H9 (cell line): Measurements from ENCODE around the gene ISYNA1. TPM values are rescaled to one million over a fixed set of nuclear protein-coding genes. Genes with fewer than 3 reads are reported as not detected.

Experiments
- DNase-seq: peaks from one replicate; pipeline ENCODE4 v3.0.0-alpha.2; 2017
- H2AFZ ChIP-seq: one replicate; pipeline ENCODE4 v1.6.1; 2013; ENCODE audit warnings: mild to moderate bottlenecking, low read length, control low read depth, moderate library complexity
- H2AK5ac ChIP-seq: 2 replicates; pipeline ENCODE4 v1.6.1; 2013; ENCODE audit warnings: low read length, control low read depth, mixed read lengths; ENCODE audit not compliant: insufficient read length
- H2BK120ac ChIP-seq: one replicate; pipeline ENCODE4 v1.6.1; 2013; ENCODE audit warnings: low read depth, mild to moderate bottlenecking, low read length, control low read depth, inconsistent platforms; ENCODE audit not compliant: poor library complexity, severe bottlenecking
- H2BK12ac ChIP-seq: 2 replicates; pipeline ENCODE4 v1.6.1; 2013; ENCODE audit warnings: low read length, control low read depth, mixed read lengths, low read depth; ENCODE audit not compliant: insufficient read length
- H2BK15ac ChIP-seq: 2 replicates; pipeline ENCODE4 v1.6.1; 2013; ENCODE audit warnings: low read depth, low read length, control low read depth
- H2BK20ac ChIP-seq: one replicate; pipeline ENCODE4 v1.6.1; 2013; ENCODE audit warnings: low read depth, mild to moderate bottlenecking, low read length, control low read depth, inconsistent platforms; ENCODE audit not compliant: poor library complexity, severe bottlenecking
- H2BK5ac ChIP-seq: 2 replicates; pipeline ENCODE4 v1.6.1; 2013; ENCODE audit warnings: low read length, control low read depth, mixed read lengths; ENCODE audit not compliant: insufficient read length
- H3K14ac ChIP-seq: 2 replicates; pipeline ENCODE4 v1.6.1; 2013; ENCODE audit warnings: low read length, control low read depth; ENCODE audit not compliant: insufficient read depth
- H3K18ac ChIP-seq: 2 replicates; pipeline ENCODE4 v1.6.1; 2013; ENCODE audit warnings: low read depth, mild to moderate bottlenecking, mixed read lengths, low read length, control low read depth; ENCODE audit not compliant: insufficient read length
- H3K23ac ChIP-seq: 2 replicates; pipeline ENCODE4 v1.6.1; 2013; ENCODE audit warnings: low read length, control low read depth, mixed read lengths, low read depth; ENCODE audit not compliant: insufficient read length
- H3K23me2 ChIP-seq: 2 replicates; pipeline ENCODE4 v1.6.1; 2013; ENCODE audit warnings: low read depth, mild to moderate bottlenecking, mixed read lengths, low read length, control low read depth; ENCODE audit not compliant: insufficient read length, poor library complexity, severe bottlenecking
- H3K27ac ChIP-seq: 2 replicates; pipeline ENCODE4 v1.5.1; 2013; ENCODE audit warnings: low read length, control low read depth, mixed read lengths, low read depth; ENCODE audit not compliant: insufficient read length
- H3K27me3 ChIP-seq: 2 replicates; pipeline ENCODE4 v1.6.1; 2013; ENCODE audit warnings: low read length, control low read depth, inconsistent platforms; ENCODE audit not compliant: insufficient read depth
- H3K4ac ChIP-seq: 2 replicates; pipeline ENCODE4 v1.6.1; 2013; ENCODE audit warnings: low read depth, mild to moderate bottlenecking, control low read depth, inconsistent platforms, low read length, moderate library complexity
- H3K4me1 ChIP-seq: 2 replicates; pipeline ENCODE4 v1.6.1; 2013; ENCODE audit warnings: low read length, control low read depth, inconsistent platforms; ENCODE audit not compliant: insufficient read depth
- H3K4me2 ChIP-seq: 2 replicates; pipeline ENCODE4 v1.6.1; 2013; ENCODE audit warnings: low read length, control low read depth, mixed read lengths; ENCODE audit not compliant: insufficient read length, insufficient read depth
- H3K56ac ChIP-seq: 2 replicates; pipeline ENCODE4 v1.6.1; 2013; ENCODE audit warnings: low read depth, mild to moderate bottlenecking, mixed read lengths, low read length, control low read depth; ENCODE audit not compliant: insufficient read length
- H3K79me1 ChIP-seq: 2 replicates; pipeline ENCODE4 v1.6.1; 2013; ENCODE audit warnings: low read depth, mild to moderate bottlenecking, moderate library complexity, low read length, control low read depth, inconsistent platforms; ENCODE audit not compliant: insufficient read depth, poor library complexity, severe bottlenecking
- H3K79me2 ChIP-seq: 2 replicates; pipeline ENCODE4 v1.6.1; 2013; ENCODE audit warnings: low read length, control low read depth, inconsistent platforms; ENCODE audit not compliant: insufficient read depth
- H3K9ac ChIP-seq: 2 replicates; pipeline ENCODE4 v1.6.1; 2013; ENCODE audit warnings: low read length, control low read depth, mixed read lengths; ENCODE audit not compliant: insufficient read length; ENCODE audit errors: extremely low read depth
- H3K9me3 ChIP-seq: one replicate; pipeline ENCODE4 v1.6.1; 2013; ENCODE audit warnings: low read depth, low read length, inconsistent platforms; ENCODE audit not compliant: control insufficient read depth
- H3T11ph ChIP-seq: one replicate; pipeline ENCODE4 v1.6.1; 2013; ENCODE audit warnings: mild to moderate bottlenecking, low read length, control low read depth, inconsistent platforms
- H4K20me1 ChIP-seq: one replicate; pipeline ENCODE4 v1.6.1; 2013; ENCODE audit not compliant: control insufficient read depth, insufficient read length, insufficient read depth
- H4K5ac ChIP-seq: 2 replicates; pipeline ENCODE4 v1.6.1; 2013; ENCODE audit warnings: low read depth, mild to moderate bottlenecking, mixed read lengths, low read length, control low read depth; ENCODE audit not compliant: insufficient read length
- H4K8ac ChIP-seq: replicated peaks from 2 replicates; pipeline ENCODE4 v1.6.1; 2013; ENCODE audit warnings: low read length, control low read depth, mixed read lengths, low read depth; ENCODE audit not compliant: insufficient read length
- H4K91ac ChIP-seq: 2 replicates; pipeline ENCODE4 v1.6.1; 2013; ENCODE audit warnings: low read depth, mild to moderate bottlenecking, moderate library complexity, mixed read lengths, low read length, control low read depth; ENCODE audit not compliant: insufficient read length
- H3K27ac Mint-ChIP-seq, 3 experiments: 2 replicates in 2 of 3; 3 replicates in 1 of 3; pipeline ENCODE4 v1.8.0; 2020 to 2021; ENCODE audit warnings: mixed read lengths in 3 of 3, mild to moderate bottlenecking in 1 of 3, moderate library complexity in 1 of 3
- H3K27me3 Mint-ChIP-seq: 2 replicates; pipeline ENCODE4 v1.8.0; 2021; ENCODE audit warnings: low read depth, mild to moderate bottlenecking, moderate library complexity, mixed read lengths
- H3K36me3 Mint-ChIP-seq, 3 experiments: 2 replicates in 2 of 3; 3 replicates in 1 of 3; pipeline ENCODE4 v1.8.0; 2020 to 2021; ENCODE audit warnings: low read depth in 3 of 3, mixed read lengths in 3 of 3; ENCODE audit not compliant: insufficient read depth in 1 of 3
- H3K4me1 Mint-ChIP-seq, 2 experiments: 2 replicates each; pipeline ENCODE4 v1.8.0; 2020; ENCODE audit warnings: mixed read lengths in 2 of 2
- H3K4me3 Mint-ChIP-seq, 2 experiments: 2 replicates in 1 of 2; 3 replicates in 1 of 2; pipeline ENCODE4 v1.8.0; 2020 to 2021; ENCODE audit warnings: mild to moderate bottlenecking in 2 of 2, mixed read lengths in 2 of 2, moderate library complexity in 1 of 2
- H3K9me3 Mint-ChIP-seq, 2 experiments: 2 replicates in 1 of 2; 3 replicates in 1 of 2; pipeline ENCODE4 v1.8.0; 2020; ENCODE audit warnings: mild to moderate bottlenecking in 2 of 2, mixed read lengths in 2 of 2, moderate library complexity in 1 of 2
- WGBS: extraction: QIAGEN DNeasy Blood & Tissue Kit; methylation state at CpG from one replicate; pipeline ENCODE4 v1.1.7; 2013; ENCODE audit warnings: missing lambda C conversion rate, low lambda C conversion rate, mixed read lengths; ENCODE audit not compliant: insufficient read length; ENCODE audit errors: extremely low coverage; 5-methylcytosine and 5-hydroxymethylcytosine counted together
- total RNA-seq: library from RNA; stranded (reverse); gene quantifications from 2 replicates; pipeline ENCODE4 v1.2.1, GENCODE V29; 2021
- TF ChIP-seq, protein P1 (sequence below): fragments of 200-600 bp; sonication (generic); conservative IDR thresholded peaks from 3 replicates; pipeline ENCODE4 v1.8.0; 2021; ENCODE audit warnings: antibody characterized with exemption, mild to moderate bottlenecking

ISYNA1 gene
- total RNA-seq, 1 experiment from 2014 or later = 241 TPM

DNA sequence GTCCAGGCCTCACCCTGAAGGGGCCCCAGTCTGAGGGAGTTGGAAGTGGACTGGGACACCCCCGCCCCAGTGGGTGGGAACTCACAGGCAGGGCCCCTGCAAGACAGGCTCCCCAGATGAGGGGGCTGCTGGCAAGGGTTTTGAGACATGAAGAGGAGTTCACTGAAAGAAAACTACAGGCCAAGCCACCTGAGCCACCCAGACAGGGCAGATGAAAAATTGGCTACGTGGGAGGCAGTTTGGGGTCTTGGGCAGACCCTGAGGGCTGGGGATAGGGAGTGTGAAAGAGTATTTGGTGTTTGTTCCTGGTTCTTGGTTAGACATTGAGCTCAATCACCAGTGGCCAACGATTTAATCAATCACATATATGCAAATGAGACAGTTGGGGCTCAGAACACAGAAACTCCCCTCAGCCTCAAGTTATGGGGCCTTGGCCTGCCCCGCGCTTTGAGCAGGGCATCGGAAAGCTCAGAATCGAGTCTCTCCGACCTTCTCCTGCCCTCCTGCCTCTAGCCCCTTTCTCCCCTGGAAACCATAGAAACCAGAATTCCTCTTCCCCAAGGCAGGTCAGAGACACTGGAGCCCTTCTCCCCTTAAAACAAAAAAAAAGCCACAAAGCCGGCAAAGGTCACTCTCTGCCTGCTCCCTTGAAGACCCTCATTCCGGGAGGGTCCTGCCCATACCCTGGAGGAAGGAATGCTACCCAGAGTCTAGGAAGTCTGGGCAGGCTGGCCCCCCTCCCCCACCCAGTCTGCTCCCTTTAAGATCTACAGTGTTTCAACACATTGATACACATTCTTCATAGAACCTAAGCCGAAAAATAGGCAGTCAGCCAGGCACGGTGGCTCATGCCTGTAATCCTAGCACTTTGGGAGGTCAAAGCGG lies 1.3 kb upstream of the ISYNA1 start:
- H3K4me1 ChIP-seq = peaks cover 7% of the 10 kb centered on the region; the same call in 1 of the 2 replicates
- peaks cover 10% of the 10 kb centered on the region for H3K23me2 ChIP-seq
- no peak for DNase-seq
- H3K4me2 ChIP-seq = no peak overlapping the region
- TF ChIP-seq, protein P1, sequence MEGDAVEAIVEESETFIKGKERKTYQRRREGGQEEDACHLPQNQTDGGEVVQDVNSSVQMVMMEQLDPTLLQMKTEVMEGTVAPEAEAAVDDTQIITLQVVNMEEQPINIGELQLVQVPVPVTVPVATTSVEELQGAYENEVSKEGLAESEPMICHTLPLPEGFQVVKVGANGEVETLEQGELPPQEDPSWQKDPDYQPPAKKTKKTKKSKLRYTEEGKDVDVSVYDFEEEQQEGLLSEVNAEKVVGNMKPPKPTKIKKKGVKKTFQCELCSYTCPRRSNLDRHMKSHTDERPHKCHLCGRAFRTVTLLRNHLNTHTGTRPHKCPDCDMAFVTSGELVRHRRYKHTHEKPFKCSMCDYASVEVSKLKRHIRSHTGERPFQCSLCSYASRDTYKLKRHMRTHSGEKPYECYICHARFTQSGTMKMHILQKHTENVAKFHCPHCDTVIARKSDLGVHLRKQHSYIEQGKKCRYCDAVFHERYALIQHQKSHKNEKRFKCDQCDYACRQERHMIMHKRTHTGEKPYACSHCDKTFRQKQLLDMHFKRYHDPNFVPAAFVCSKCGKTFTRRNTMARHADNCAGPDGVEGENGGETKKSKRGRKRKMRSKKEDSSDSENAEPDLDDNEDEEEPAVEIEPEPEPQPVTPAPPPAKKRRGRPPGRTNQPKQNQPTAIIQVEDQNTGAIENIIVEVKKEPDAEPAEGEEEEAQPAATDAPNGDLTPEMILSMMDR = peak; percentile 30; the same call in 1 of the 3 replicates
- no peaks in the 10 kb centered on the region for H3K27me3 ChIP-seq
- H2BK12ac ChIP-seq = no peak overlapping the region
- Mint-ChIP-seq H3K27ac (peak overlapping the region; percentile 74 to 89 (median 88)), H3K36me3 (peaks cover 7 to 33% (median 26%) of the 10 kb centered on the region in 3 experiments), H3K4me3 (peak overlapping the region in 1 of 2 experiments; percentile 55; a peak in 4 of 5 replicates), H3K9me3 (peaks cover 3% of the 10 kb centered on the region in 2 experiments; a peak in 4 of 5 replicates), H3K27me3 (peaks cover 3% of the 10 kb centered on the region), H3K4me1 (peaks cover 26 to 33% of the 10 kb centered on the region in 2 experiments)
- H2BK5ac ChIP-seq = no peak overlapping the region
- H2BK120ac ChIP-seq = no peak overlapping the region
- H3K9ac ChIP-seq = no peak overlapping the region
- H3K79me2 ChIP-seq = no peaks in the 10 kb centered on the region
- no peak overlapping the region for H3T11ph ChIP-seq
- no peak overlapping the region for H2BK20ac ChIP-seq
- no peaks in the 10 kb centered on the region for H3K79me1 ChIP-seq
- no peaks in the 10 kb centered on the region for H3K9me3 ChIP-seq
- H3K18ac ChIP-seq = peak overlapping the region; percentile 12
- no peak overlapping the region for H2AK5ac ChIP-seq
- H3K27ac ChIP-seq = no peak overlapping the region
- no peak overlapping the region for H4K91ac ChIP-seq
- H2BK15ac ChIP-seq = no peak overlapping the region
- H4K20me1 ChIP-seq = peaks cover 3% of the 10 kb centered on the region
- no peak overlapping the region for H3K14ac ChIP-seq
- no peak overlapping the region for H3K23ac ChIP-seq
- no peak overlapping the region for H4K5ac ChIP-seq
- H4K8ac ChIP-seq = no peak overlapping the region
- no CpG with 5 or more reads among the region's 13 CpGs for WGBS
- no peak overlapping the region for H3K4ac ChIP-seq
- no peak overlapping the region for H3K56ac ChIP-seq
- H2AFZ ChIP-seq = no peak overlapping the region
